ENCODE data around the gene TMEM25.
"Not testable (repeated sequence)": the region's sequence is repeated elsewhere in the genome, so short reads cannot be mapped to it uniquely, and the experiment has no call there.

The TMEM25 gene

GRCh38 chr11:118530683-118531596, at the start of gene TMEM25:
TMEM25 (plus strand) TSS chr11:118531192; CDS start chr11:118531802, 610 bp downstream.
- no peak for DNase-seq (ENCODE audit: low spot score)

DNA sequence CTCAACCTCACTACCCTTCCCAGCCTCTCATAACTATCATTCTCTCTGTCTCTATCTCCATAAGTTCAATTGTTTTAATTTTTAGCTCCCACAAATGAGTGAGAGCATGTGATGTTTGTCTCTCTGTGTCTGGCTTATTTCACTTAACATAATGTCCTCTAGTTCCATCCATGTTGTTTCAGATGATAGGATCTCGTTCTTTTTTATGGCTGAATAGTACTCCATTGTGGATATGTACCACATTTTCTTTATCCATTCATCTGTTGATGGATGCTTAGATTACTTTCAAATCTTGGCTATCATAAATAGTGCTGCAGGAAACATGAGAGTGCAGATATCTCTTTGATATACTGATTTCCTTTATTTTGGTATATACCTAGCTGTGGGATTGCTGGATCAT, 49.8 kb upstream of the TMEM25 start:
- DNase-seq (ENCODE audit: low spot score) = not testable (repeated sequence)

DNA sequence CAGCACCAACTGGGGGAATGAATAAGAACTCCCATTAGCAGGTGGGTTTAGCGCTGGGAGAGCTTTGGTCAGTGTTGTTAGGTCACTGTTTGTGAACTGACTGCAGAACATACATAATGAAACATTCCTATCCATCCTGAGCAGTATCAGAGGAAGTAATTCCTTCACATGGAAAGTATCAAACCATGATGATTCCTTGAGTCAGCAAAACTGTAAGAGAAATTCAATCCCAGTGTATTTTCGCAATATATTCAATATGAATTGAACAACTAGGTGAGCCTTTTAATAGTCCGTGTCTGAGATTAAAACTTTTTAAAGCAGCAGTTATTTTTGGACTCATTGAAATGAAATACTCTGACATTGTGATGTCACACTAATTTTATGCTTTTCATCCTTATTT, 46.6 kb upstream of the TMEM25 start:
- DNase-seq (ENCODE audit: low spot score) = no peak

- no peak for DNase-seq (ENCODE audit: low spot score)
Observed at GRCh38 chr11:118485273-118485672, 45.7 kb upstream of the TMEM25 start.

- DNase-seq (ENCODE audit: low spot score) = peak; percentile 83
Observed at GRCh38 chr11:118488480-118489109, 42.4 kb upstream of the TMEM25 start.

DNA sequence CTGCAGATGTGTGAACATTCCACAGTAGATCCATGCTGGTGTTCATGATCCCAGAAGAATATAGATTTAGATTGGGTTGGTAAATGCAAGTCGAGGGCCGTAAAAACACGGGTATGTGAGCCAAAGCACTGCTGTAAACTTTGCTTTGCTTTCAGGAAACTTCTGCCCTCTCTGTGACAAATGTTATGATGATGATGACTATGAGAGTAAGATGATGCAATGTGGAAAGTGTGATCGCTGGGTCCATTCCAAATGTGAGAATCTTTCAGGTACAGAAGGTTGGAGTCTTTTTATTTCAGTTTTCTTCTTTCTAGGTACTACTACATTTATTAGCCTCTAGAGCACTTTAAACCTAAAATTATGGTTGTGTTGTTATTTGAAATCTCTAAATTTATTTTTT, 40.0 kb upstream of the TMEM25 start:
- no peak for DNase-seq (ENCODE audit: low spot score)

DNA sequence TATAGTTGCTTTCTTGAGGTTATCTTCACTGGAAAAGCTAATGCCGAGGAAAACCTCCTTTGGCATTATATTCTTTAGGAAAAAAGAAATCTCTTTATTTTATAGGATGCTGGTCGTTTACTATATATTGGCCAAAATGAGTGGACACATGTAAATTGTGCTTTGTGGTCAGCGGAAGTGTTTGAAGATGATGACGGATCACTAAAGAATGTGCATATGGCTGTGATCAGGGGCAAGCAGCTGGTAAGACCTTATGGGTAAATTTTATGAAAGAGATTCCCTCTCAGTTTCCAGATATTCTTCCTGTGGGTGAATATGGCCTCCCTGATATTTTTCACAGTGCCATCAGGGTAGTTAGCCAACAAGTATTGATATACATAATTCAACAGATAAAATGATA, 33.2 kb upstream of the TMEM25 start:
- no peak for DNase-seq (ENCODE audit: low spot score)

DNA sequence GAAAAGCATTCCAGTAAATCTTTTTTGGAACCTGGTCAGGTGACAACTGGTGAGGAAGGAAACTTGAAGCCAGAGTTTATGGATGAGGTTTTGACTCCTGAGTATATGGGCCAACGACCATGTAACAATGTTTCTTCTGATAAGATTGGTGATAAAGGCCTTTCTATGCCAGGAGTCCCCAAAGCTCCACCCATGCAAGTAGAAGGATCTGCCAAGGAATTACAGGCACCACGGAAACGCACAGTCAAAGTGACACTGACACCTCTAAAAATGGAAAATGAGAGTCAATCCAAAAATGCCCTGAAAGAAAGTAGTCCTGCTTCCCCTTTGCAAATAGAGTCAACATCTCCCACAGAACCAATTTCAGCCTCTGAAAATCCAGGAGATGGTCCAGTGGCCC, 27.8 kb upstream of the TMEM25 start:
- DNase-seq (ENCODE audit: low spot score) = no peak

DNA sequence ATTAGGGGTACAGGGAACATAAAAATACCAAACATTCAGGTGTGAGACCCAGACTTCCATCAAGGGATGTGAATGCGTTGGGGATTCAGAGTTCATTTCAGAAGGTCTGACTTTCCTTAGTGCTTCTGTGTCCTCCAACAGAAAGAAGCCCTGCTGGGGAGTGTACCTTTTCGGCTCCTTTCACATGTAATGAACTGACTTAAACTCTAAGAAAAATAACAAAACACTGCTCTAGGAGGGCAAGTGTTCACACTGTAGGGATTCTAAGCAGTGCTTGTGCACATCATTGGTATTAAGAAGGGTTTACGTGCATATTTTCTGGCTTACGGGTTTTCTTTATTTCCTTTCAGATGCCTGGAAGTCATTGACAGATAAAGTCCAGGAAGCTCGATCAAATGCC, 19.4 kb upstream of the TMEM25 start:
- DNase-seq (ENCODE audit: low spot score) = no peak

- no peak for DNase-seq (ENCODE audit: low spot score)
Observed at GRCh38 chr11:118514103-118514502, 16.9 kb upstream of the TMEM25 start.

DNA sequence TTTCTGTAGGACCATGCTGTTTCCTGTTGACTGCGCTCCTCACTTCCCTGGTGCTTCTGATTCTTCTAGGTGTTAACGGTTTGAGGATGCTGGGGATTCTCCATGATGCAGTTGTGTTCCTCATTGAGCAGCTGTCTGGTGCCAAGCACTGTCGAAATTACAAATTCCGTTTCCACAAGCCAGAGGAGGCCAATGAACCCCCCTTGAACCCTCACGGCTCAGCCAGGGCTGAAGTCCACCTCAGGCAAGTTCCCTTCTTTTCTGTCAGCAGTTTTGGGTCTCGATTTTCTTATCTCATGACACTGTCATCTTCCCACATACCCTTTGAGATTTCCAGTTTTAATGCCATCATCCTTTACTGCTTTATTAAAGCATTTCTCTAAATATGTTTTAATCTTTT, 11.4 kb upstream of the TMEM25 start:
- DNase-seq (ENCODE audit: low spot score) = no peak

- no peak for DNase-seq (ENCODE audit: low spot score)
Observed at GRCh38 chr11:118521892-118522311, 9.1 kb upstream of the TMEM25 start.

DNA sequence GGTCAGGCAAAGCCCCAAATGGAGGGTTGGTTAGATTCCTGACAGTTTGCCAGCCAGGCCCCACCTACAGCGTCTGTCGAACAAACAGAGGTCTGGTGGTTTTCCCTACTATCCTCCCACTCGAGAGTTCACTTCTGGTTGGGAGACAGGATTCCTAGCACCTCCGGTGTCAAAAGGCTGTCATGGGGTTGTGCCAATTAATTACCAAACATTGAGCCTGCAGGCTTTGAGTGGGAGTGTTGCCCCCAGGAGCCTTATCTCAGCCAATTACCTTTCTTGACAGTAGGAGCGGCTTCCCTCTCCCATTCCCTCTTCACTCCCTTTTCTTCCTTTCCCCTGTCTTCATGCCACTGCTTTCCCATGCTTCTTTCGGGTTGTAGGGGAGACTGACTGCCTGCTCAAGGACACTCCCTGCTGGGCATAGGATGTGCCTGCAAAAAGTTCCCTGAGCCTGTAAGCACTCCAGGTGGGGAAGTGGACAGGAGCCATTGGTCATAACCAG, 8.4 kb upstream of the TMEM25 start:
- DNase-seq (ENCODE audit: low spot score) = no peak

DNA sequence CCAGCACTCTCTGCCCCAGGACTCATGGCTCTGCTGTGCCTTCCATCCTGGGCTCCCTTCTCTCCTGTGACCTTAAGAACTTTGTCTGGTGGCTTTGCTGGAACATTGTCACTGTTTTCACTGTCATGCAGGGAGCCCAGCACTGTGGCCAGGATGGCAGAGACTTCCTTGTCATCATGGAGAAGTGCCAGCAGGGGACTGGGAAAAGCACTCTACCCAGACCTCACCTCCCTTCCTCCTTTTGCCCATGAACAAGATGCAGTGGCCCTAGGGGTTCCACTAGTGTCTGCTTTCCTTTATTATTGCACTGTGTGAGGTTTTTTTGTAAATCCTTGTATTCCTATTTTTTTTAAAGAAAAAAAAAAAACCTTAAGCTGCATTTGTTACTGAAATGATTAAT, 6.6 kb upstream of the TMEM25 start:
- no peak for DNase-seq (ENCODE audit: low spot score)

- DNase-seq (ENCODE audit: low spot score) = no peak
Observed at GRCh38 chr11:118524757-118525470, 6.1 kb upstream of the TMEM25 start.

DNA sequence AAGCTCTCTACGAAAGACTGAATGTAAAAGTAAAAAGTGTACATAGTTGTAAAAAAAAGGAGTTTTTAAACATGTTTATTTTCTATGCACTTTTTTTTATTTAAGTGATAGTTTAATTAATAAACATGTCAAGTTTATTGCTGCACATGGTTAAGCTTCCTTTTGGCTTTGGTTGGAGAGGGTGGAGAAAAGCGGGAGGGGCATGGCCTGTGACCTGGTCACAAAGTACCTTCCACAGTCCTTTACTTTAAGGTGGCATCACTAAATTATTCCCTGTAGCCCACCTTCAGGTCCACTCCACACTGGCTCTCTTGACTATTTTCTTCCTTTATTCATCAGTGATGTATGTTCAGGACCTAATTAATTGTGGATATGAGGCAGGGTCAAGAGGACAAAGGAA, 4.3 kb upstream of the TMEM25 start:
- no peak for DNase-seq (ENCODE audit: low spot score)

DNA sequence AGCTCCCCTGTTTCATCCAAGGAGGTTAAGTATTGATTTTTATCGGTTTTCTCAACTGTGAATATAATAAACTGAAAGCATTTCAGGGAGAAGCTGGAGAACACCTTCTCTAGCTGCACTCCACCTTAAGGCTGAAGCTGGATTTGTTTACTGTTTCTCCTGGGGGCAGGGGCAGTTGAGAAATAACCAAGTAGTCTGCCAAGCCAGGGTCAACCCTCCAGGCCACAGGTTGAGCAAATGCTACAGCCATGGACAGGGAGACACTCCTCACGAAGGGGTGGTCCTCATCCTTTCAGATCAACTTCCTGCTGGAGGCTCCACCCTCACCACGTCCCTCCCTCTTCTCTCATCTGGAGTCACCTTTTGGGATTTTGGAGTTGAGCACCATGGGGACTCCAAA, 3.9 kb upstream of the TMEM25 start, which contains the start of gene TTC36:
TTC36 (plus strand) TSS at position 366 of the 400 bp plus-strand sequence; CDS start at position 387, 21 bp downstream.
- no peak for DNase-seq (ENCODE audit: low spot score)

GRCh38 chr11:118528511-118528910, 2.5 kb upstream of the TMEM25 start:
- no peak for DNase-seq (ENCODE audit: low spot score)

DNA sequence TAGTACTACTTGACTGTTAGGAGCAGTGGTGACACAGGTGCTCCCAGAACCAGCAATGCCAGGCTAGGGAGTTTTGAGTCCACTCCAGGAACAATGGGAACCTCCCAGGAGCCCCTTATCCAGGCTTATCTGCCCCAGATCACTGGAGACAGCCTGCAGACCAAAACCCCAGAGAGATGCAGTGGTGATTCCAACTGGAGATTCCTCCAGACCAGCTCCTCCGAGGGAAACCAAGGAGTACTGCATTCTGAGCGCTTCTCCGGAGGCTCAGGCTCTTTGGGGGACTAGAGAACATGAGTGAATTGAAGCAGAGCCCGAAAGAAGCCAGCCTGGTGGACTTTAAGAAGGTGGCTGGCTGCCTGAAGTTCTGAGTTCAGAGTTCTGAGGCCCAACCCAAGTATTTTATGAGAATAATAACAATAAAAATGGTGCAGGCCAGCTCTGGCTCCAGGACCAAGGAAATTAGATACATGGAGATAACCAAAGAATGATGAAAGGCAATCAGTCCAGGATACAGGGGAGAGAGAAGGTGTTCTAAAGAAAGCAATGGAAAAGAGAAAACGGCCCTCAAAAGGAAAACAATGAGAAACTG, 1.3 kb upstream of the TMEM25 start:
- no peak for DNase-seq (ENCODE audit: low spot score)

DNA sequence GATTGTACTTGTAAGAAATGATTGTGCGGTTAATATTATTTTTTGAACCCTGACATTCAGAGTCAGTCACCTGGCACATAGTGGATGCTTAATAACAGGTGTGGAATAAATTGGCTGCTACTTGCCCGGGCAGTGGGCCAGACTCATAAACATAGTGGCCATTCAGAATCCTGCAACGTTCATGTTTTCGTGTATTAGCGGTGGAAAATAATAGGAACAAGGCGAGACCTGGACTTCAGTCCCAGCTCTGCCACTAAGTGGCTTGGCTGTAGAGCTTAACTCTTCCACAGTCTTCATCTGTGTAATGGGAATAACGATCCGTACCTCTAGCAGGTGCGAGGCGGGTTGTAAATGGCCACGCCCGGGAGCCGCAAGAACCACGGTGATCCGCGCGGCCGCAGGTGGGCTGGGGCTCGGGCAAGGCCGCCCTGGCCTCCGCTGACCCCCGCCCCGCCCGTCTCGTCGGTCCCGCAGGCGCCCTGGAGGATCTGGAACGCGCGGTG, 761 bp upstream of the TMEM25 start:
- DNase-seq (ENCODE audit: low spot score) = no peak

DNA sequence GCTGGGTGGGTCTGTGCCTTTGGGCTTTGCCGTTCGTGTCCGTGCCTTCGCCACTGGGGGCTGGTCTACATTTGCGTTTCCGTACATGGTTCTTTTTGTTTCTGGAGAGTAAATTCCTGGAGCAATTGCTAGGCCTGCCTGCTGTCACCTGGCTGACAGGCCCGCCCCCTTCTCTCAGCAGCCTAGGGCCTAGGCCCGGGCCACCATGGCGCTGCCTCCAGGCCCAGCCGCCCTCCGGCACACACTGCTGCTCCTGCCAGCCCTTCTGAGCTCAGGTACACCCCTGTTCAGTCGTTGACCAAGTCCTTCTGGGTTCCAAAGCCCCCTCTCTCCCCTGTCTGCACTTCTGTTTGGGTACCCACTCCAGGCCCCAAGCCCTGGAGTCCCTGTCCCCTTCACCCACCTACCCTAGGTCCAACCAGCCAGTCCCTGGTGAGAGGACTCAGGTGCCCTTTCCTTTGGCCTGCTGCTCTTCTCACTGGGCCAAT, 649 bp downstream of the TMEM25 start:
- no peak for DNase-seq (ENCODE audit: low spot score)

- no peak for DNase-seq (ENCODE audit: low spot score)
Observed at GRCh38 chr11:118532091-118532490, 1.1 kb downstream of the TMEM25 start.

All from hematopoietic multipotent progenitor cell treated with erythropoietin and hydrocortisone succinate and interleukin-3 and kit ligand, for 15 days (in vitro differentiated cells).